Tibial artery (tissue), 4 donors: ENCODE measurements around the gene SIAH3.
A peak's percentile ranks its signal among the peaks of the same experiment; 100 is the strongest.

ENCODE experiments used
- DNase-seq, 2 donors: peaks; one replicate each; pipeline ENCODE4 v3.0.0-alpha.2; 2019
- H3K27ac ChIP-seq, 2 donors: fragments of 200-600 bp; sonication (generic) in 1 of 2; 1 replicate in 1 of 2; 2 replicates in 1 of 2; pipeline ENCODE4 v1.5.1; 2018 to 2019; ENCODE audit warnings: mild to moderate bottlenecking in 1 of 2
- H3K27me3 ChIP-seq, 2 donors: fragments of 200-600 bp; sonication (generic) in 1 of 2; one replicate each; pipeline versions ENCODE4 v1.5.1 to v1.6.0; 2016 to 2019
- H3K36me3 ChIP-seq, 3 donors: fragments of 200-600 bp; sonication (generic) in 2 of 3; one replicate each; pipeline ENCODE4 v1.5.1; 2016 to 2019; ENCODE audit warnings: mild to moderate bottlenecking in 2 of 3
- H3K4me1 ChIP-seq, 4 donors: fragments of 200-600 bp; sonication (generic) in 2 of 4; 1 replicate in 3 of 4; 2 replicates in 1 of 4; pipeline ENCODE4 v1.5.1; 2016 to 2019
- H3K4me3 ChIP-seq, 2 donors: fragments of 200-600 bp; sonication (generic) in 1 of 2; 1 replicate in 1 of 2; 2 replicates in 1 of 2; pipeline ENCODE4 v1.5.1; 2018 to 2019; ENCODE audit warnings: mild to moderate bottlenecking in 2 of 2
- H3K9me3 ChIP-seq, 3 donors: fragments of 200-600 bp; sonication (generic) in 1 of 3; one replicate each; pipeline ENCODE4 v1.5.1; 2016 to 2019
- CTCF ChIP-seq, 2 experiments: fragments of 200-600 bp in 1 of 2; fragments of 450-650 bp in 1 of 2; IDR thresholded peaks; one replicate each; pipeline ENCODE4 v1.5.1; 2017 to 2019; ENCODE audit warnings: antibody characterized with exemption in 2 of 2, mild to moderate bottlenecking in 1 of 2, moderate library complexity in 1 of 2
- intact Hi-C: fragments of 100-400 bp; cut with DNase I; formaldehyde crosslinking; loops from one replicate; pipeline ENCODE4 v1.15.0; 2023; ENCODE audit warnings: low total_unique reads

The SIAH3 gene

GRCh38 chr13:45850027-45850613 lies 1.4 kb downstream of the SIAH3 start:
- TF ChIP-seq CTCF (IDR thresholded peaks at IDR 0.05) = no peak
- H3K4me1 ChIP-seq = peaks cover 0 to 22% (median 17%) of the 10 kb centered on the region in 4 donors
- H3K27ac ChIP-seq = no peak overlapping the region
- DNase-seq = no peak
- intact Hi-C loops = no loop called here
- H3K4me3 ChIP-seq = no peak overlapping the region
- peaks cover 0 to 68% of the 10 kb centered on the region in 2 donors for H3K27me3 ChIP-seq
- H3K36me3 ChIP-seq = no peaks in the 10 kb centered on the region
- peaks cover 0 to 9% (median 0%) of the 10 kb centered on the region in 3 donors for H3K9me3 ChIP-seq

DNA sequence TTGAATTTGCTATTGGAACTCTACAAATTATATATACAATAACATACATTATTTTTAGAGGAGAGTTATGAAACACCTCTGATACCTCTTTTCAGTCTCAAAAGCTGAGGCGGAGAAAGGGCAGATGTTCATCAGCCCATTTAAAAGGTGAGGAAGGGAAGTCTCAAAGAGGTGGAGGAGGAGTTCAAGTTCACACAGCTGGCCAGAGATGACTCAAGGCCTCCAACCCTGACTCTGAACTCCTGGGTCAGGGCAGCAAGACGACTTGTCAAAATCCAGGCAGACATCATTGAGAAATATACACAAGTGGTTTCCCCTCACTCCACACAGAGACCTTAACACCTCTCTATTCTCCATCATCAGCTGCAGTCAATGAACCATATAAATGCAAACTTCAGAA lies 2.1 kb downstream of the SIAH3 start:
- H3K36me3 ChIP-seq = no peaks in the 10 kb centered on the region
- H3K4me1 ChIP-seq = peaks cover 0 to 22% (median 17%) of the 10 kb centered on the region in 4 donors
- no peak overlapping the region for H3K4me3 ChIP-seq
- intact Hi-C loops = no loop called here
- no peak for TF ChIP-seq CTCF (IDR thresholded peaks at IDR 0.05)
- no peak for DNase-seq
- H3K9me3 ChIP-seq = peaks cover 0 to 5% (median 0%) of the 10 kb centered on the region in 3 donors
- H3K27me3 ChIP-seq = peaks cover 0 to 68% of the 10 kb centered on the region in 2 donors
- H3K27ac ChIP-seq = no peak overlapping the region

DNA sequence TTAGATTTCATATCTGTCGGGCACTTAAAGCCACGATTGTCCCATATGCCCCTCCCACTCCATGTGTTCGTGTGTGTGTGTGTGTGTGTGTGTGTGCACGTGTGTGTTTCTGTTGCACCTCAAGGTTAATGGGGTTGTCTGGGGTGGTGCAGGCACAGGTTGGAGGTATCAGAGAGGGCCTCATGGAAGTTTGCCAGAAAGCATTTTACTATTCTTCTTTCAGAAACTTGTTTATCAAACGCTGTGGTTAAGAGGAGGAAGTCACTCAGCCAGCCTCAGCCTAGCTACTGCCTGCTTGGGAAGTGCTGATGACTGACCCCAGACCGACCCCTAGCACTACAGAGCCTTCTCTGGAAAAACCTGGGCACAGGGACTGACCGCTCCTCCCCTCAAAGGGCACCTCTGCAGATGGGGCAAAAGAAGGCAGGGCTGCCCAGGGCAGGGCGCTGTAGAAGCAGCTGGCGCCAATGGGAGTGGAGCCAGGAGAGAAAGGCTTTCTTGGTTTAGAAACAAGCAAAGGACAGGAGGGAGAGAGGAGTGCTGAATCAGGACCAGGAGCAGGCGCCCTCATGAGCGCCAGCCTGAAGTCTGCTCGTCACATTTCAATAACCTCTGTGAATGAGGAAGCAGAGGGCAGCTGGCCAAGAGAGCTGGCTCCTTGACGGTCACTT lies 3.9 kb downstream of the SIAH3 start:
- TF ChIP-seq CTCF (IDR thresholded peaks at IDR 0.05) = no peak
- intact Hi-C loops = no loop called here
- peak in 1 of 2 donors; percentile 36 for DNase-seq
- Histone ChIP-seq H3K4me1 (peaks cover 0 to 22% (median 17%) of the 10 kb centered on the region in 4 donors), H3K27ac (no peak overlapping the region), H3K36me3 (no peaks in the 10 kb centered on the region), H3K27me3 (peaks cover 0 to 60% of the 10 kb centered on the region in 2 donors), H3K9me3 (no peaks in the 10 kb centered on the region), H3K4me3 (no peak overlapping the region)

GRCh38 chr13:45846681-45847080 lies 4.9 kb downstream of the SIAH3 start:
- no peaks in the 10 kb centered on the region for H3K9me3 ChIP-seq
- peaks cover 0 to 54% of the 10 kb centered on the region in 2 donors for H3K27me3 ChIP-seq
- no peak for TF ChIP-seq CTCF (IDR thresholded peaks at IDR 0.05)
- H3K36me3 ChIP-seq = no peaks in the 10 kb centered on the region
- peaks cover 0 to 18% (median 16%) of the 10 kb centered on the region in 4 donors for H3K4me1 ChIP-seq
- intact Hi-C loops = no loop called here
- H3K4me3 ChIP-seq = no peak overlapping the region
- DNase-seq = no peak
- H3K27ac ChIP-seq = no peak overlapping the region

- Histone ChIP-seq H3K4me1 (peaks cover 0 to 9% (median 3%) of the 10 kb centered on the region in 4 donors), H3K4me3 (no peak overlapping the region), H3K27me3 (no peaks in the 10 kb centered on the region), H3K27ac (no peak overlapping the region), H3K36me3 (no peaks in the 10 kb centered on the region), H3K9me3 (no peaks in the 10 kb centered on the region)
- intact Hi-C loops = no loop called here
- no peak for DNase-seq
- no peak for TF ChIP-seq CTCF (IDR thresholded peaks at IDR 0.05)
Measured at GRCh38 chr13:45838171-45838745, 13.3 kb downstream of the SIAH3 start.
